ENCODE measurements around the gene MUS81.

Gene MUS81

DNA sequence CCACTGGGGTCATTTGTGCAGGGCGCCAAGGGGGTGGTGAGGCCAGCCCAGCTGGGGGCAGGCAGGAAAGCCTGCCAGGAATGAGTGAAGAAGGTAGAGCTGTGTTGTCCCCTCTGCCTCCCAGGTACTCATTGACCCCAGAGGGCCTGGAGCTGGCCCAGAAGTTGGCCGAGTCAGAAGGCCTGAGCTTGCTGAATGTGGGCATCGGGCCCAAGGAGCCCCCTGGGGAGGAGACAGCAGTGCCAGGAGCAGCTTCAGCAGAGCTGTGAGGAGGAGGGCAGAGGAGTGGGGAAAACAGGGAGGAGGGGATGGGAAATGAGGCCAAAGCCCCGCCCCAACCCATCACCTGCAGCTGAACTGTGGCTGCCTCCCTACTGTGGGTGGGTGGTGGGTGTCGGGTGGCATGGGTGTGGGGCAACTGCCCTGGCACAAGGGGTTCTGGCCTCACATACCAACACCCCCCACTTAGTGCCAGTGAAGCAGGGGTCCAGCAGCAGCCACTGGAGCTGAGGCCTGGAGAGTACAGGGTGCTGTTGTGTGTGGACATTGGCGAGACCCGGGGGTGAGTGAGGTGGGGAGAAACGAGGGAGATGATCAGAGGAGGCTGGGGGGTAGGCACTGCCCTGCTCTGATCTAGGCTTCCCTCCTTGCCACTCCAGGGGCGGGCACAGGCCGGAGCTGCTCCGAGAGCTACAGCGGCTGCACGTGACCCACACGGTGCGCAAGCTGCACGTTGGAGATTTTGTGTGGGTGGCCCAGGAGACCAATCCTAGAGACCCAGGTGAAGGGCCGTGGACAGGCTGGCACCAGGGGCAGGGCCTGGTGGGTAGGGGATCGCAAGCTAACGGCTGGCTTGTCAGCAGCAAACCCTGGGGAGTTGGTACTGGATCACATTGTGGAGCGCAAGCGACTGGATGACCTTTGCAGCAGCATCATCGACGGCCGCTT lies 3.0 kb downstream of the MUS81 start:
- ChIA-PET POLR2A (interaction anchor here (0.9 kb wide), 1 partner anchor 25 kb away, joined by 6 read pairs; the partner anchor contains the start of gene FIBP), CTCF (interaction anchor here (6.1 to 17.2 kb wide), 2 partner anchors 8 to 22 kb away, joined by 133 to 535 read pairs; partner anchors contain the start of genes CCDC85B, CTSW, EFEMP2 and FIBP)
- TF ChIP-seq, protein P1, sequence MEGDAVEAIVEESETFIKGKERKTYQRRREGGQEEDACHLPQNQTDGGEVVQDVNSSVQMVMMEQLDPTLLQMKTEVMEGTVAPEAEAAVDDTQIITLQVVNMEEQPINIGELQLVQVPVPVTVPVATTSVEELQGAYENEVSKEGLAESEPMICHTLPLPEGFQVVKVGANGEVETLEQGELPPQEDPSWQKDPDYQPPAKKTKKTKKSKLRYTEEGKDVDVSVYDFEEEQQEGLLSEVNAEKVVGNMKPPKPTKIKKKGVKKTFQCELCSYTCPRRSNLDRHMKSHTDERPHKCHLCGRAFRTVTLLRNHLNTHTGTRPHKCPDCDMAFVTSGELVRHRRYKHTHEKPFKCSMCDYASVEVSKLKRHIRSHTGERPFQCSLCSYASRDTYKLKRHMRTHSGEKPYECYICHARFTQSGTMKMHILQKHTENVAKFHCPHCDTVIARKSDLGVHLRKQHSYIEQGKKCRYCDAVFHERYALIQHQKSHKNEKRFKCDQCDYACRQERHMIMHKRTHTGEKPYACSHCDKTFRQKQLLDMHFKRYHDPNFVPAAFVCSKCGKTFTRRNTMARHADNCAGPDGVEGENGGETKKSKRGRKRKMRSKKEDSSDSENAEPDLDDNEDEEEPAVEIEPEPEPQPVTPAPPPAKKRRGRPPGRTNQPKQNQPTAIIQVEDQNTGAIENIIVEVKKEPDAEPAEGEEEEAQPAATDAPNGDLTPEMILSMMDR (IDR thresholded peaks at IDR 0.05; ENCODE audit: control extremely low read depth, extremely low read depth, low read depth, missing control alignments) = no peak
- DNase-seq (ENCODE audit: extremely low spot score) = no peak

DNA sequence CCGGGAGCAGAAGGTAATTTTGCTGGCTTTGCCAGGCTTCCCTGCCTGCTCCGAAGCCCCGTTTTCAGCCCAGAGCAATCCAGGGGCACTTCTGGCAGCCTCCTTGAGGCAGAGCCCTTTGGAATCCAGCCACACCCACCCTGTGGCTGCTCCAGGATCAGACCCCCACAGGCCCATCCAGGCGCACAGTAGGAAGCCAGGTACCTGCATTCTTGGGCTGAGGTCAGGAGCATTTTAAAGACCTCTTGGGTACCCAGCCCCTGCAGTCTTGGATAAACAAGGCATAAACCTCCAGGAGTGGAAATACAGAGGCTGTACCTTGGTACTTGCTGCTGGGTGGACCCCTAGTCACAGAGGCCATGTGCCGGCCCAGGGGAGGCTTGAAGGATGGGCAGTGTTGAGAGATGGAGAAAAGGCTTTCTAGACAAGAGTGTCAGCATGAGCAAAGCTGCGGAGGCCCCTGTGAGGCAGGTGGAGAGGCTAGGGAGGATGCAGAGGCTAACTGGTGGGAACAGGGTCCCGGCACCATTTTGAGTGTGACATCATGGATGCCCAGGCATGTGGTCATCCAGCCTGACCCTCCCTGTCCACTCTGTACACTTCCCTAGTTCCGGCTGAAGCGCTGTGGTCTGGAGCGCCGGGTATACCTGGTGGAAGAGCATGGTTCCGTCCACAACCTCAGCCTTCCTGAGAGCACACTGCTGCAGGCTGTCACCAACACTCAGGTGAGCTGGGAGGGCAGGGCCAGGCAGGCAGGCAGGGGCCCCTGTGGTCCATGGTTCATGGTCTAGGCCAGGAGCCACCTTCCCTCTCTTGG lies 3.9 kb downstream of the MUS81 start:
- DNase-seq (ENCODE audit: extremely low spot score) = no peak
- ChIA-PET POLR2A (interaction anchor here (0.9 kb wide), 1 partner anchor 24 kb away, joined by 6 read pairs; the partner anchor contains the start of gene FIBP), CTCF (interaction anchor here (6.1 to 17.2 kb wide), 2 partner anchors 7 to 21 kb away, joined by 133 to 535 read pairs; partner anchors contain the start of genes CCDC85B, CTSW, EFEMP2 and FIBP)
- TF ChIP-seq, protein P1 (IDR thresholded peaks at IDR 0.05; ENCODE audit: control extremely low read depth, extremely low read depth, low read depth, missing control alignments) = no peak

DNA sequence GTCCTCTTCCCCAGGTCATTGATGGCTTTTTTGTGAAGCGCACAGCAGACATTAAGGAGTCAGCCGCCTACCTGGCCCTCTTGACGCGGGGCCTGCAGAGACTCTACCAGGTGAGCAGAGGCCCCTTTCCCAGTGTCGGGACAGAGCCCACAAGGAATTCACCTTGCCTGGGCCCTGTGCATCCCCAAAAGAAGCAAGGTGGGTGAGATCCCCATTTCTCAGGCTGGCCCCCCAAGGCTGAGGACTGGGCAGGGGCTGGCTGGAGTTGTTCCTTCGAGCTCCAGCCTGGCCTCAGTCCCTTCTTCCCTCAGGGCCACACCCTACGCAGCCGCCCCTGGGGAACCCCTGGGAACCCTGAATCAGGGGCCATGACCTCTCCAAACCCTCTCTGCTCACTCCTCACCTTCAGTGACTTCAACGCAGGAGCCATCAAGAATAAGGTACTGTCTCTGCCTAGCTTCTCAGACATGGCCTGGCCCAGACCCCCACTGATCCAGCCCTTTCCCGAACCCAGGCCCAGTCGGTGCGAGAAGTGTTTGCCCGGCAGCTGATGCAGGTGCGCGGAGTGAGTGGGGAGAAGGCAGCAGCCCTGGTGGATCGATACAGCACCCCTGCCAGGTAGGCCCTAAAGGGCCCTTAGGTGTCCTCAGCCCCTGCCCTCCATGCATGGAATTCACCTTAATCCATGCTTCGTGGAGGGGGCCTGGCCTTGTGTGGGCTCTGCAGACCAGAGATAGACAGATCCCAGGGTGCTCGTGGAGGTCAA lies 4.7 kb downstream of the MUS81 start:
- DNase-seq (ENCODE audit: extremely low spot score) = no peak
- ChIA-PET CTCF (interaction anchor here (17.2 kb wide), 1 partner anchor 21 kb away, joined by 535 read pairs; the partner anchor contains the start of genes CCDC85B, CTSW and FIBP), POLR2A (interaction anchor here (0.5 kb wide), 1 partner anchor 129 kb away, joined by 3 read pairs; no protein-coding TSS in a partner anchor)
- TF ChIP-seq, protein P1 (IDR thresholded peaks at IDR 0.05; ENCODE audit: control extremely low read depth, extremely low read depth, low read depth, missing control alignments) = no peak

DNA sequence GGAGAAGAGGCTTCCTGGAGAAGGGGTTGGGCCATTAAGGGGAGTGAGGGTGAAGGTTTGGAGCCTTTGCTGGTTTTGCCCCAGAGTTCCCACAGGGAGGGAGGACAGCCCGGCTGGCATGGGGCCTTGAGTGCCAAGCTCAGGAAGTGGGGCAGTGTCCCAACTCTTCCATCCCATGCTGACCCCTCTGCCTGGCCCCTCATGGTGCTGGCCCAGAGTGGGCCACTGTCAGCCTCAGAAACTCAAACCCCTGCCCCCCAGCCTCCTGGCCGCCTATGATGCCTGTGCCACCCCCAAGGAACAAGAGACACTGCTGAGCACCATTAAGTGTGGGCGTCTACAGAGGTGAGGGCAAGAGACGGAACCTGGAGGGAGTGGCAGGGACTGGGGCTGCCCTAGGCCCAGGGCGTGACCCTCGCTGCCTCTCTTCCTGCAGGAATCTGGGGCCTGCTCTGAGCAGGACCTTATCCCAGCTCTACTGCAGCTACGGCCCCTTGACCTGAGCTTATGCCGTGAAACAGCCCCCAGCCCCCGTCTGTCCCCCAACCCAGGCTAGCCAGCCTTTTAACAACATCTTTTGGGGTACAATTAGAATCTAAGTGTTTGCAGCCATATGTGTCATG lies 5.4 kb downstream of the MUS81 start:
- TF ChIP-seq, protein P1 (IDR thresholded peaks at IDR 0.05; ENCODE audit: control extremely low read depth, extremely low read depth, low read depth, missing control alignments) = no peak
- CTCF ChIA-PET = interaction anchor here (17.2 kb wide), 1 partner anchor 20 kb away, joined by 535 read pairs; the partner anchor contains the start of genes CCDC85B, CTSW and FIBP
- POLR2A ChIA-PET = interaction anchor here (0.5 kb wide), 1 partner anchor 128 kb away, joined by 3 read pairs; no protein-coding TSS in a partner anchor
- no peak for DNase-seq (ENCODE audit: extremely low spot score)

DNA sequence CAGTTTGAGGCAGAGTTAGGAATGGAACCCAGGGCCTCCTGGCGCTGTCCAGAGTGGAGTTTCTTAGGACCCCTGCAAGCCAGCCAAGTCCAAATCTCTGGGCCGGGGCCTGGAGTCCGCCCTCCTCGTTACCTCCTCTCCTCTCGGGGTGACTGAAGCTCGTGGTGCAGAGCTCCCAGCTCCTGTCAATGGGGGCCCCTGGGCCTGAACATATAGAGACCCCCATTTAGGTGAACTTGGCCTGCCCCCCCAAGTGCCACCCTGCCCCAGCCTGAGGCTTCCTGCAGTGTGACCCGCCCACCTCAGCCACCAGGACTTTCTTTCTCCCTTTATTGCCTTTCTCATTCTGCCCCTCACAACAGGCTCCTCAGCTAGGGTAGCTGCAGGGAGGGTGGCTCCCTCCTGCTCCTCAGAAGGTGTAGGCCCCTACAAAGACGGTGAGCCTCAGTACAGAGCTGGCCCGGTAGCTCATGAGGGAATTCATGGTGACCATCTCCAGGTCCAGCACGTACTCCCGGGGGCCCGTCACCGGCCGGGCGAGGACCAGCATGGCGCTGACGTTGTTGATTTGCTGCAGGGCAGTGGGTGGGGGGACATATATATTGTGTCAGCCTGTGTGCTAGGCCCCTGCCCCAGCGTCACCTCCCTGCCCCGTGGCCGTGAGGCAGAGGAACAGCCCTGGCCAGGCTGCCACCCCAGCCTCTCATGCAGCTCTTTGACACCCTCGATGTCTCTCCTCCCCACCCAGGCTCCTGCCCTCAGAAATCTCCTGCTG lies 6.5 kb downstream of the MUS81 start:
- POLR2A ChIA-PET = interaction anchor here (0.7 to 1.2 kb wide), 2 partner anchors 9 to 17 kb away, joined by 3 to 5 read pairs; partner anchors contain the start of gene CFL1
- TF ChIP-seq, protein P1 (IDR thresholded peaks at IDR 0.05; ENCODE audit: control extremely low read depth, extremely low read depth, low read depth, missing control alignments) = no peak
- CTCF ChIA-PET = interaction anchor here (1.1 to 17.2 kb wide), 2 partner anchors 19 to 29 kb away, joined by 3 to 535 read pairs; partner anchors contain the start of genes CCDC85B, CTSW and FIBP
- DNase-seq (ENCODE audit: extremely low spot score) = no peak
